ENCODE data around the gene RNF112. TPM values are rescaled to one million over a fixed set of nuclear protein-coding genes. Genes with fewer than 3 reads are reported as not detected.

RNF112 gene
- total RNA-seq, 1 experiment from 2014 or later, result 0.09 TPM

GRCh38 chr17:19414396-19415280 is 3.6 kb downstream of the RNF112 start:
- TF ChIP-seq, protein P1, sequence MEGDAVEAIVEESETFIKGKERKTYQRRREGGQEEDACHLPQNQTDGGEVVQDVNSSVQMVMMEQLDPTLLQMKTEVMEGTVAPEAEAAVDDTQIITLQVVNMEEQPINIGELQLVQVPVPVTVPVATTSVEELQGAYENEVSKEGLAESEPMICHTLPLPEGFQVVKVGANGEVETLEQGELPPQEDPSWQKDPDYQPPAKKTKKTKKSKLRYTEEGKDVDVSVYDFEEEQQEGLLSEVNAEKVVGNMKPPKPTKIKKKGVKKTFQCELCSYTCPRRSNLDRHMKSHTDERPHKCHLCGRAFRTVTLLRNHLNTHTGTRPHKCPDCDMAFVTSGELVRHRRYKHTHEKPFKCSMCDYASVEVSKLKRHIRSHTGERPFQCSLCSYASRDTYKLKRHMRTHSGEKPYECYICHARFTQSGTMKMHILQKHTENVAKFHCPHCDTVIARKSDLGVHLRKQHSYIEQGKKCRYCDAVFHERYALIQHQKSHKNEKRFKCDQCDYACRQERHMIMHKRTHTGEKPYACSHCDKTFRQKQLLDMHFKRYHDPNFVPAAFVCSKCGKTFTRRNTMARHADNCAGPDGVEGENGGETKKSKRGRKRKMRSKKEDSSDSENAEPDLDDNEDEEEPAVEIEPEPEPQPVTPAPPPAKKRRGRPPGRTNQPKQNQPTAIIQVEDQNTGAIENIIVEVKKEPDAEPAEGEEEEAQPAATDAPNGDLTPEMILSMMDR (conservative IDR thresholded peaks at IDR 0.05; ENCODE audit: low read depth, low read length), result no peak
- TF ChIP-seq EZH2 (IDR thresholded peaks at IDR 0.05; ENCODE audit: borderline replicate concordance, low read depth, low read length, poor library complexity, severe bottlenecking), result no peak
- POLR2A ChIA-PET (ENCODE audit: low non-redundant PET), result no interaction called here
- no peaks in the 10 kb centered on the region for H3K36me3 ChIP-seq (ENCODE audit: insufficient read depth, low read length, poor library complexity, severe bottlenecking)
- no peaks in the 10 kb centered on the region for H3K27me3 ChIP-seq (replicated peaks; ENCODE audit: insufficient read depth, low read depth, low read length, poor library complexity)
- H3K4me3 ChIP-seq (ENCODE audit: low read depth, low read length, poor library complexity, severe bottlenecking), result no peak overlapping the region
- DNase-seq (ENCODE audit: low spot score), result no peak
- no TSS peak for BruUV-seq (replicated peaks)
- CTCF ChIA-PET, result no interaction called here
- no peaks in the 10 kb centered on the region for H3K9me3 ChIP-seq (ENCODE audit: low read depth, low read length, poor library complexity, severe bottlenecking)
- no peak overlapping the region for H3K27ac ChIP-seq (ENCODE audit: low read depth, low read length, poor library complexity, severe bottlenecking)
- intact Hi-C loops (cut with micrococcal nuclease; ENCODE audit: unreplicated experiment), result no loop called here
- H3K4me1 ChIP-seq (ENCODE audit: insufficient read depth, low read length, poor library complexity, severe bottlenecking), result no peaks in the 10 kb centered on the region

DNA sequence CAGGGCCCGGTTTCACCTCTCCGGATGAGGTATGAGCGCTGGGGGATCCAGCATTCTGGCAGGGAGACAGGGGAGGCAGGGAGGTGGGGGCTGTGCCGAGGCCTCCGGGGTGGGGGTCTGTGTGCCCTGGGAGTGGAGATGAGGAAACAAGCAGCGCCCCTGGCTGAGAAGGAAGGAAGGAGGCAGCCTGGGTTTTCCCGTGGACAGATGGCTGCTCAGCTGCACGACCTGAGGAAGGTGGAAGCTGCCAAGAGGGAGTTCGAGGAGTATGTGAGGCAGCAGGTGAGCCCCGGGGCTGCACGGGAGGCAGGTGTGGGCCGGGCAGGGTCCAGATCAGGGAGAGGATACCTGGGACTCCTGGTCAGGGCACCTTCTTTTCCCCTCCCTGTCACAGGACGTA is 4.3 kb downstream of the RNF112 start:
- Histone ChIP-seq H3K27me3 (replicated peaks; ENCODE audit: insufficient read depth, low read depth, low read length, poor library complexity) (no peaks in the 10 kb centered on the region), H3K27ac (ENCODE audit: low read depth, low read length, poor library complexity, severe bottlenecking) (no peak overlapping the region), H3K36me3 (ENCODE audit: insufficient read depth, low read length, poor library complexity, severe bottlenecking) (no peaks in the 10 kb centered on the region), H3K9me3 (ENCODE audit: low read depth, low read length, poor library complexity, severe bottlenecking) (no peaks in the 10 kb centered on the region), H3K4me3 (ENCODE audit: low read depth, low read length, poor library complexity, severe bottlenecking) (no peak overlapping the region), H3K4me1 (ENCODE audit: insufficient read depth, low read length, poor library complexity, severe bottlenecking) (no peaks in the 10 kb centered on the region)
- ChIA-PET POLR2A (ENCODE audit: low non-redundant PET) (no interaction called here), CTCF (no interaction called here)
- DNase-seq (ENCODE audit: low spot score), result no peak
- BruUV-seq (replicated peaks), result no TSS peak
- no peak for TF ChIP-seq EZH2 (IDR thresholded peaks at IDR 0.05; ENCODE audit: borderline replicate concordance, low read depth, low read length, poor library complexity, severe bottlenecking)
- TF ChIP-seq, protein P1 (conservative IDR thresholded peaks at IDR 0.05; ENCODE audit: low read depth, low read length), result no peak
- intact Hi-C loops (cut with micrococcal nuclease; ENCODE audit: unreplicated experiment), result no loop called here

DNA sequence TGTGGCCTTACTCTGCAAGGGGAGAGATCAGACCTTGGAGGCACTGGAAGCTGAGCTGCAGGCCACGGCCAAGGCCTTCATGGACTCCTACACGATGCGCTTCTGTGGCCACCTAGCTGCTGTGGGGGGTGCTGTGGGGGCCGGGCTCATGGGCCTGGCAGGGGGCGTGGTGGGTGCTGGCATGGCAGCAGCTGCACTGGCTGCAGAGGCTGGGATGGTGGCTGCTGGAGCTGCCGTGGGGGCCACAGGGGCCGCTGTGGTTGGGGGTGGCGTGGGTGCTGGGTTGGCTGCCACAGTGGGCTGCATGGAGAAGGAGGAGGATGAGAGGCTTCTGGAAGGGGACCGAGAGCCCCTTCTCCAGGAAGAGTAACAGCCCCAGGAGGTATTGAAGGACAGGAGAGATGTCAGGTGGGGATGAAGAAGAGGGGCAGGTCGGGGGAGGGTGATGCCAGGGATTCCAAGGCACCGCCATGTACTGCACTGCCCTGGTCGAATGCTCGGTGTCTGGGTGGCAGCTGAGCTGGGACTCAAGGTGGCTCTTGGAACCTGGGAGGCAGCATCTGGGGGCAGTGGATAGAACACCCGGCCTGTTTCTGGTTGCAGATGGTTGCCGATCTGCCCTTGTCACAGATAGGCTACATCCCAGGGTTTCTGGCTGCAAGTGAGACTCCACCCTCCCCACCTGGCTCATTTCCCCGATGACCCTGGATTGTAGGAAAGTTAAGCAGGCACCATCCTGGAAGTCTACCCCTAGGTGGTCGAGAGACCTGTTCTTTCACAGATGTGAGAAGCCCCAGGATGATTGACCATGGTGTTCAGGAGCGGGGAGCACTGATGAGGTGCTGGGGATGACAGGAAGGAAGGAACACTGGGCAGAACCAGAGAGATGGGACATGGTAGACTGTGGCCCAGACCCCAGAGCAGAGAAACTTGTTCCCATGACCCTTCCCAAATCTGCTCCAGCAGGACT is 5.1 kb downstream of the RNF112 start:
- CTCF ChIA-PET, result no interaction called here
- H3K4me3 ChIP-seq (ENCODE audit: low read depth, low read length, poor library complexity, severe bottlenecking), result no peak overlapping the region
- no peaks in the 10 kb centered on the region for H3K4me1 ChIP-seq (ENCODE audit: insufficient read depth, low read length, poor library complexity, severe bottlenecking)
- no peak overlapping the region for H3K27ac ChIP-seq (ENCODE audit: low read depth, low read length, poor library complexity, severe bottlenecking)
- POLR2A ChIA-PET (ENCODE audit: low non-redundant PET), result no interaction called here
- no peaks in the 10 kb centered on the region for H3K27me3 ChIP-seq (replicated peaks; ENCODE audit: insufficient read depth, low read depth, low read length, poor library complexity)
- H3K36me3 ChIP-seq (ENCODE audit: insufficient read depth, low read length, poor library complexity, severe bottlenecking), result no peaks in the 10 kb centered on the region
- TF ChIP-seq, protein P1 (conservative IDR thresholded peaks at IDR 0.05; ENCODE audit: low read depth, low read length), result no peak
- no peak for TF ChIP-seq EZH2 (IDR thresholded peaks at IDR 0.05; ENCODE audit: borderline replicate concordance, low read depth, low read length, poor library complexity, severe bottlenecking)
- intact Hi-C loops (cut with micrococcal nuclease; ENCODE audit: unreplicated experiment), result no loop called here
- no TSS peak for BruUV-seq (replicated peaks)
- no peak for DNase-seq (ENCODE audit: low spot score)
- H3K9me3 ChIP-seq (ENCODE audit: low read depth, low read length, poor library complexity, severe bottlenecking), result no peaks in the 10 kb centered on the region

Data from A673 (cell line).